SU-DHL-6 (cell line): Measurements from ENCODE around the gene PLP2.

Experiments used
- H2AFZ ChIP-seq: fragments of 200-600 bp; sonication (generic); 2 replicates; pipeline ENCODE4 v1.6.1; 2014; ENCODE audit warnings: low read depth, mild to moderate bottlenecking, moderate library complexity, mixed read lengths, antibody characterized with exemption, low read length; ENCODE audit not compliant: severe bottlenecking
- H3F3A ChIP-seq: fragments of 200-600 bp; shearing (Covaris generic); 2 replicates; pipeline ENCODE4 v1.6.0; 2016; ENCODE audit warnings: antibody characterized with exemption, mild to moderate bottlenecking; ENCODE audit not compliant: insufficient read depth
- H3K27ac ChIP-seq: fragments of 200-600 bp; sonication (generic); 2 replicates; pipeline ENCODE4 v1.5.1; 2016; ENCODE audit warnings: low read depth, mild to moderate bottlenecking, low read length, moderate library complexity, mixed read lengths
- H3K27me3 ChIP-seq: fragments of 200-600 bp; sonication (generic), shearing (Covaris generic); 2 replicates; pipeline ENCODE4 v1.6.0; 2014; ENCODE audit warnings: mild to moderate bottlenecking, low read length
- H3K36me3 ChIP-seq: fragments of 200-600 bp; sonication (generic); 2 replicates; pipeline ENCODE4 v1.6.1; 2014; ENCODE audit warnings: mild to moderate bottlenecking, low read length, mixed read lengths
- H3K4me2 ChIP-seq: fragments of 300-600, 200-600 bp; shearing (Covaris generic), sonication (generic); 2 replicates; pipeline ENCODE4 v1.6.0; 2014; ENCODE audit warnings: low read length, low read depth, mild to moderate bottlenecking; ENCODE audit not compliant: poor library complexity, severe bottlenecking
- H3K4me3 ChIP-seq: fragments of 200-600 bp; sonication (generic); 2 replicates; pipeline ENCODE4 v1.5.1; 2014; ENCODE audit warnings: antibody characterized with exemption, low read length, mild to moderate bottlenecking, mixed read lengths; ENCODE audit not compliant: insufficient read depth, poor library complexity, severe bottlenecking
- H3K79me2 ChIP-seq: fragments of 200-600 bp; sonication (generic); 2 replicates; pipeline ENCODE4 v1.6.1; 2014; ENCODE audit warnings: mild to moderate bottlenecking, low read length, moderate library complexity; ENCODE audit not compliant: insufficient read depth
- H3K9ac ChIP-seq: fragments of 200-600 bp; sonication (generic); 2 replicates; pipeline ENCODE4 v1.7.0; 2014; ENCODE audit warnings: mild to moderate bottlenecking, low read length
- H3K9me2 ChIP-seq: fragments of 200-600 bp; sonication (generic); replicated peaks from 2 replicates; pipeline ENCODE4 v1.6.1; 2014; ENCODE audit warnings: low read length; ENCODE audit not compliant: insufficient read depth
- H3K9me3 ChIP-seq: fragments of 200-600 bp; sonication (generic); 2 replicates; pipeline ENCODE4 v1.6.1; 2014; ENCODE audit warnings: low read length, mixed read lengths; ENCODE audit not compliant: insufficient read depth
- H4K20me1 ChIP-seq: fragments of 200-600 bp; sonication (generic); 2 replicates; pipeline ENCODE4 v1.6.1; 2014; ENCODE audit warnings: low read depth, mild to moderate bottlenecking, antibody characterized with exemption, low read length, moderate library complexity, mixed read lengths
- EZH2phosphoT487 ChIP-seq: fragments of 200-600 bp; sonication (generic), shearing (Covaris generic); conservative IDR thresholded peaks from 2 replicates; pipeline ENCODE4 v1.6.1; 2018; ENCODE audit warnings: mild to moderate bottlenecking, antibody characterized with exemption, low read length, moderate library complexity, mixed read lengths
- TF ChIP-seq, protein P1 (sequence below): fragments of 200-600 bp; sonication (generic); IDR thresholded peaks from one replicate; pipeline ENCODE4 v1.5.1; 2017; ENCODE audit warnings: antibody characterized with exemption, mild to moderate bottlenecking, low read length, moderate library complexity; ENCODE audit not compliant: insufficient read depth, poor library complexity, severe bottlenecking

Gene PLP2

GRCh38 chrX:49174723-49175122 lies 3.0 kb downstream of the PLP2 start:
- Histone ChIP-seq H4K20me1 (0 out of 2 replicates have a peak, but pooled peaks cover 3% of the 10 kb centered on the region), H3K9ac (no peak overlapping the region), H3K4me2 (no peak overlapping the region), H3K9me2 (no peaks in the 10 kb centered on the region), H2AFZ (no peak overlapping the region), H3K4me3 (no peak overlapping the region), H3K79me2 (peaks cover 9% of the 10 kb centered on the region; the same call in 1 of the 2 replicates), H3K9me3 (no peaks in the 10 kb centered on the region), H3K27me3 (no peaks in the 10 kb centered on the region), H3K36me3 (no peaks in the 10 kb centered on the region), H3K27ac (no peak overlapping the region), H3F3A (0 out of 2 replicates have a peak, but pooled peaks cover 3% of the 10 kb centered on the region)
- no peak for TF ChIP-seq EZH2phosphoT487
- TF ChIP-seq, protein P1, sequence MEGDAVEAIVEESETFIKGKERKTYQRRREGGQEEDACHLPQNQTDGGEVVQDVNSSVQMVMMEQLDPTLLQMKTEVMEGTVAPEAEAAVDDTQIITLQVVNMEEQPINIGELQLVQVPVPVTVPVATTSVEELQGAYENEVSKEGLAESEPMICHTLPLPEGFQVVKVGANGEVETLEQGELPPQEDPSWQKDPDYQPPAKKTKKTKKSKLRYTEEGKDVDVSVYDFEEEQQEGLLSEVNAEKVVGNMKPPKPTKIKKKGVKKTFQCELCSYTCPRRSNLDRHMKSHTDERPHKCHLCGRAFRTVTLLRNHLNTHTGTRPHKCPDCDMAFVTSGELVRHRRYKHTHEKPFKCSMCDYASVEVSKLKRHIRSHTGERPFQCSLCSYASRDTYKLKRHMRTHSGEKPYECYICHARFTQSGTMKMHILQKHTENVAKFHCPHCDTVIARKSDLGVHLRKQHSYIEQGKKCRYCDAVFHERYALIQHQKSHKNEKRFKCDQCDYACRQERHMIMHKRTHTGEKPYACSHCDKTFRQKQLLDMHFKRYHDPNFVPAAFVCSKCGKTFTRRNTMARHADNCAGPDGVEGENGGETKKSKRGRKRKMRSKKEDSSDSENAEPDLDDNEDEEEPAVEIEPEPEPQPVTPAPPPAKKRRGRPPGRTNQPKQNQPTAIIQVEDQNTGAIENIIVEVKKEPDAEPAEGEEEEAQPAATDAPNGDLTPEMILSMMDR: no peak

- H3K79me2 ChIP-seq: peaks cover 9% of the 10 kb centered on the region; the same call in 1 of the 2 replicates
- 0 out of 2 replicates have a peak, but pooled peaks cover 3% of the 10 kb centered on the region for H3F3A ChIP-seq
- H3K4me2 ChIP-seq: no peak overlapping the region
- no peaks in the 10 kb centered on the region for H3K27me3 ChIP-seq
- no peak overlapping the region for H2AFZ ChIP-seq
- no peaks in the 10 kb centered on the region for H3K9me3 ChIP-seq
- no peaks in the 10 kb centered on the region for H3K36me3 ChIP-seq
- TF ChIP-seq, protein P1: no peak
- TF ChIP-seq EZH2phosphoT487: no peak
- H3K27ac ChIP-seq: no peak overlapping the region
- H4K20me1 ChIP-seq: 0 out of 2 replicates have a peak, but pooled peaks cover 3% of the 10 kb centered on the region
- H3K4me3 ChIP-seq: no peak overlapping the region
- no peak overlapping the region for H3K9ac ChIP-seq
- no peaks in the 10 kb centered on the region for H3K9me2 ChIP-seq
Measured at GRCh38 chrX:49175435-49176274, 4.0 kb downstream of the PLP2 start.

DNA sequence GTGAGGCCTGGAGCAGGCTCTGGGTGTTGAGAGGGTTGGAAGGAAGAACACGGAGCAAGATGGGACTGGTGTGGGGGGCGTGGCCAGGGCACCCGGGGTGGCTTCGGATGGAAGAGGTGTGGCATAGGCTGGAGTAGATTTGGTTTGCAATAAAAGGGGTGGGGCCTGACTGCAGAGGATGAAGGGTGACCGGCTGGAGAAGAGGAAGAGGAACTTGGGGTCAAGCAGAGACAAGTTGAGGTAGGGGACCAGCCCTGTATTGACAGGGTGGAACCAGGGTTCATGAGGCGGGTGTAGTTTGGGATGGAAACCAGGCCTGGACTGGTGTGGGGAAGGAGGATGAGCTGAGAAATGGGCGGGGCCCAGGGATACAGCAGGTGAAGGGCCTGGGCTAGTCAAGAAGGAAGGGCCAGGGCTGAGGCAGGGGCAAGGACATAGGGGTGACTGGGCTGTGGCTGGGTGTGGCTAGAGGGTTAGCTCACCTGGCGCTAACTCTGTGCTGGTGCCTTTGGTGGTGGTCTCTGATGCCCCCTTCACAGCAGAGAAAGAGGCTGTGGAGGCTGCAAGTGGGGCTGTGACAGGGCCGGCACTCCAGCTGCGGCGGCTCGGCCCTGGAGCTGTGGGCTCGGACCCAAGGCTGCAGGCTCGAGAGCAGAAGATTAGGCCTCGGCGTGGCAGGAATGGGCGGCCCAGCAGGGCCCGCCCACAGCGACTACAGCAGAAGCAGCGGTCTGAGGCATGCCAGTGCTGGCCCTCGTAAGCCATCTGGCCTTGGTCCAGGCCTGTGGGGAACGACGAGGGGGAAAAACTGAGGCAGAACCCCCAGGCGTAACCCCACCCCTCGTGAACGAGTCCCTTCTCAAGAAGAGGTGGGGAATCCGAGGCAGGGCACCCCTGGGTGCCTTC lies 5.0 kb downstream of the PLP2 start:
- H3K4me2 ChIP-seq: no peak overlapping the region
- H3K79me2 ChIP-seq: peaks cover 9% of the 10 kb centered on the region; the same call in 1 of the 2 replicates
- TF ChIP-seq, protein P1: no peak
- TF ChIP-seq EZH2phosphoT487: no peak
- no peaks in the 10 kb centered on the region for H3K27me3 ChIP-seq
- H3K4me3 ChIP-seq: no peak overlapping the region
- H3K9me3 ChIP-seq: no peaks in the 10 kb centered on the region
- no peaks in the 10 kb centered on the region for H3K36me3 ChIP-seq
- H3F3A ChIP-seq: 0 out of 2 replicates have a peak, but pooled peaks cover 3% of the 10 kb centered on the region
- no peak overlapping the region for H3K9ac ChIP-seq
- H4K20me1 ChIP-seq: 0 out of 2 replicates have a peak, but pooled peaks cover 3% of the 10 kb centered on the region
- no peaks in the 10 kb centered on the region for H3K9me2 ChIP-seq
- H2AFZ ChIP-seq: no peak overlapping the region
- H3K27ac ChIP-seq: no peak overlapping the region
